ENCODE measurements around the gene CENPP.

- TF ChIP-seq CTCF (conservative IDR thresholded peaks at IDR 0.05 in 1 of 2, IDR thresholded peaks at IDR 0.05 in 1 of 2; ENCODE audit: extremely low read depth in 1 of 2, insufficient read depth in 1 of 2, low read depth in 1 of 2, low read length in 2 of 2) (no peak), EZH2 (IDR thresholded peaks at IDR 0.05; ENCODE audit: borderline replicate concordance, low read length) (no peak)
Measured at GRCh38 chr9:92325991-92326500, 293 bp downstream of the CENPP start.
